Thymus (tissue), 11 donors: ENCODE measurements around the gene GPX6. TPM values are rescaled to one million over a fixed set of nuclear protein-coding genes. Genes with fewer than 3 reads are reported as not detected.

ENCODE experiments used
- DNase-seq, 9 donors: peaks; one replicate each; pipeline ENCODE4 v3.0.0-alpha.2; 2013; ENCODE audit warnings: low spot score in 9 of 9, low read depth in 6 of 9, missing footprints in 1 of 9
- H3K27ac ChIP-seq, 2 donors: one replicate each; pipeline ENCODE4 v1.5.1; 2013; ENCODE audit warnings: control low read depth in 1 of 2, low read depth in 1 of 2, low read length in 1 of 2, mild to moderate bottlenecking in 1 of 2, moderate library complexity in 1 of 2
- H3K27me3 ChIP-seq, 2 donors: one replicate each; pipeline ENCODE4 v1.5.1; 2013; ENCODE audit warnings: low read length in 1 of 2; ENCODE audit not compliant: control insufficient read depth in 2 of 2, insufficient read depth in 1 of 2
- H3K36me3 ChIP-seq, 2 donors: one replicate each; pipeline ENCODE4 v1.5.1; 2013; ENCODE audit warnings: low read length in 1 of 2, mild to moderate bottlenecking in 1 of 2, moderate library complexity in 1 of 2; ENCODE audit not compliant: control insufficient read depth in 2 of 2, insufficient read depth in 2 of 2
- H3K4me1 ChIP-seq, 2 donors: one replicate each; pipeline ENCODE4 v1.5.1; 2013; ENCODE audit warnings: low read length in 2 of 2; ENCODE audit not compliant: control insufficient read depth in 2 of 2, insufficient read depth in 2 of 2
- H3K4me3 ChIP-seq, 2 donors: one replicate each; pipeline ENCODE4 v1.5.1; 2013; ENCODE audit warnings: low read length in 2 of 2, control low read depth in 1 of 2, mild to moderate bottlenecking in 1 of 2
- H3K9me3 ChIP-seq, 2 donors: one replicate each; pipeline ENCODE4 v1.5.1; 2013; ENCODE audit warnings: low read length in 1 of 2, mild to moderate bottlenecking in 1 of 2; ENCODE audit not compliant: control insufficient read depth in 2 of 2, insufficient read depth in 1 of 2
- WGBS: extraction: QIAGEN DNeasy Blood & Tissue Kit; methylation state at CpG from one replicate; pipeline ENCODE4 v1.1.7; 2013; 5-methylcytosine and 5-hydroxymethylcytosine counted together
- polyA plus RNA-seq: library from polyadenylated mRNA; stranded (reverse); fragments of 200-250 nt; gene quantifications from one replicate; pipeline ENCODE4 v1.2.3, GENCODE V29; 2013
- total RNA-seq: library from RNA; stranded (reverse); fragments of 120-200 nt; gene quantifications from one replicate; pipeline ENCODE4 v1.2.4, GENCODE V29; 2013
- donor health status: healthy.

The GPX6 gene
- total and polyA plus RNA-seq, 2 donors = not detected

GRCh38 chr6:28490205-28490890 lies 25.2 kb downstream of the GPX6 start:
- peaks cover 0 to 8% of the 10 kb centered on the region in 2 donors for H3K4me1 ChIP-seq
- H3K27ac ChIP-seq = peak overlapping the region in 1 of 2 donors; percentile 91
- H3K36me3 ChIP-seq = no peaks in the 10 kb centered on the region
- DNase-seq = peak in 3 of 9 donors; percentile 14 to 22 (median 22)
- WGBS = 12% methylated on average over 23 of the region's 23 CpGs
- H3K27me3 ChIP-seq = peaks cover 16 to 20% of the 10 kb centered on the region in 2 donors
- no peaks in the 10 kb centered on the region for H3K9me3 ChIP-seq
- peak overlapping the region; percentile 40 to 59 for H3K4me3 ChIP-seq

DNA sequence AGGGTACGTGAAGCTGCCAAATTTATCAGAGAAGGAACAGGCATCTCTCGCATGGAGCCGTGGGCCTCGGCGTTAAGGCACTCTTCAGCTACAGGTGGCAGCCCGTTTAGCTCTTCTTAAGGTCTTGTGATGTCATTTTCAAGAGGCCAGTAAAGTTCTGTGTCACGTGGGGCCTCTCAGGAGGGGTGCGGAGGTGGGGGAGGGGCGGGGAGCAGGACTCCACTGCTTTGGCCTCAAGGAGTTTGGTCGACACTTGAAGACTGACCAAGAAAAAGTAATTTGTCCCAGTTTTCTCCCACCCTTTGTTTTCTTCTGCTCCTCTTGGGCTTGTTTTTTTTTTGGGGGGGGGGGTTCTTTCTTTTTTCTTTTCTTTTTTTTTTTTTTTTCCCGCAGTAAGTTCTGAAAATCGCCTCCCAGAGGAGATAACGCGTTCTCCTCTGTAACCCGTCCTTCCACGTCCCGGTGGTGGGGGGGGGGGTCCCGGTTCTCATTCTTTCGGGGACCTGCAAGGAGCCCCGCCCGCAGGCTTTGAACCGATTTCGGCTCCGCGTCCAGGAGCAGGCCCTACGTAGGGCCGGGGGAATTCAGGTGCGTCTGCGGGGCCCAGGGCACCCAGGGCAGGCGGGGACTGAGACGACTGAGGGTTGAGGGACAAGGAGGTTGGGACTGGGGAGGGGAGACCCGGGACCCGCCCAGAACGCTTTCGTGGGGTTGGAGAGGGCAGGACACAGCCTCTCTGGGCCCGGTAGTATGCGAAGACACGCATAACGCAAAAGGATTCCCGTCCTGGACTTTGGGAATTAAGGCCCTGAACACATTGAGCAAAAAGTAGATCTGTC lies 26.0 kb downstream of the GPX6 start:
- H3K27me3 ChIP-seq = peaks cover 16 to 20% of the 10 kb centered on the region in 2 donors
- no peaks in the 10 kb centered on the region for H3K9me3 ChIP-seq
- H3K4me3 ChIP-seq = peak overlapping the region; percentile 40 to 59
- peak overlapping the region in 1 of 2 donors; percentile 91 for H3K27ac ChIP-seq
- WGBS = 4% methylated on average over 40 of the region's 40 CpGs
- peak; percentile 44 to 87 (median 68) for DNase-seq
- H3K4me1 ChIP-seq = peaks cover 0 to 8% of the 10 kb centered on the region in 2 donors
- H3K36me3 ChIP-seq = no peaks in the 10 kb centered on the region

DNA sequence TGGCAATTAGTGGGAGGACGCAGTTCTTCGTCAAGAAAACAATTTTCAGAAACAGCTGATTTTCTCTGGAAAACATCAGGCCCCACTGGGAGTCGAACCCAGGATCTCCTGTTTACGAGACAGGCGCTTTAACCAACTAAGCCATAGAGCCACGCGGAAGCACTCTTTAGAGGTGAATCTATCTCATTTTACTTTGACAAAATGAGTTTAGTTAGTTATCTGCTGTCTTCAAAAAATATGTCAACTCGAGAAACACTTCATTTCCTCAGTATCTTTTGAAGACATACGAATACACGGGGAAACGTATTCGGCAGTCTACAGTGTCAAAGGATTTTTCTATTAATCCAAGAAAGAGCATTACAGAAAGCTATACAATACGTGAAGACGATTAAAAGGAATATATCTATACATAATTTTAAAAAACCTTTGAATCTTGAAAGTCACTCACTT lies 26.7 kb downstream of the GPX6 start:
- Histone ChIP-seq H3K27ac (peak overlapping the region in 1 of 2 donors; percentile 91), H3K4me3 (peak overlapping the region; percentile 40 to 59), H3K27me3 (peaks cover 16 to 20% of the 10 kb centered on the region in 2 donors), H3K9me3 (no peaks in the 10 kb centered on the region), H3K4me1 (peaks cover 0 to 8% of the 10 kb centered on the region in 2 donors), H3K36me3 (no peaks in the 10 kb centered on the region)
- WGBS = 12% methylated on average over 14 of the region's 14 CpGs
- DNase-seq = peak in 8 of 9 donors; percentile 42 to 83 (median 54)

GRCh38 chr6:28486988-28487742 lies 28.4 kb downstream of the GPX6 start:
- H3K9me3 ChIP-seq = no peaks in the 10 kb centered on the region
- no peak overlapping the region for H3K4me3 ChIP-seq
- H3K4me1 ChIP-seq = peaks cover 0 to 8% of the 10 kb centered on the region in 2 donors
- H3K27me3 ChIP-seq = peaks cover 16 to 20% of the 10 kb centered on the region in 2 donors
- 90% methylated on average over 3 of the region's 3 CpGs for WGBS
- H3K27ac ChIP-seq = no peak overlapping the region
- no peaks in the 10 kb centered on the region for H3K36me3 ChIP-seq
- no peak for DNase-seq

DNA sequence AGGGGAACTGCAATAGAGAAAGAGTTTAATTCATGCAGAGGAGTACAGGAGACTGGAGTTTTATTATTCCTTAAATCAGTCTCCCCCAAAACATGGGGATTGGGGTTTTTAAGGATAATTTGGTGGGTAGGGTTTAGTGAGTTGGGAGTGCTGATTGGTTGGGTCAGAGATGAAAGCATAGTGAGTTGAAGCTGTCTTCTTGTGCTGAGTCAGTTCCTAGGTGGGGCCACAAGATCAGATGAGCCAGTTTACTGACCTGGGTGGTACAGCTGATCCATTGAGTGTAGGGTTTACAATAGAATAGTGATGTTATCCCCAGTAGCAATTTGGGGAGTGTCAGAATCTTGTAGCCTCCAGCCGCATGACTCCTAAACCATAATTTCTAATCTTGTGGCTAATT lies 29.1 kb downstream of the GPX6 start:
- Histone ChIP-seq H3K27me3 (peaks cover 14 to 24% of the 10 kb centered on the region in 2 donors), H3K9me3 (no peaks in the 10 kb centered on the region), H3K4me1 (peaks cover 0 to 8% of the 10 kb centered on the region in 2 donors), H3K4me3 (no peak overlapping the region), H3K27ac (no peak overlapping the region), H3K36me3 (no peaks in the 10 kb centered on the region)
- WGBS = 98% methylated on average over 1 of the region's 1 CpG
- DNase-seq = no peak

GRCh38 chr6:28485482-28485881 lies 30.1 kb downstream of the GPX6 start:
- WGBS = 91% methylated on average over 3 of the region's 3 CpGs
- Histone ChIP-seq H3K4me1 (peaks cover 0 to 4% of the 10 kb centered on the region in 2 donors), H3K27ac (no peak overlapping the region), H3K9me3 (no peaks in the 10 kb centered on the region), H3K27me3 (peaks cover 15 to 28% of the 10 kb centered on the region in 2 donors), H3K4me3 (no peak overlapping the region), H3K36me3 (no peaks in the 10 kb centered on the region)
- DNase-seq = no peak

GRCh38 chr6:28480253-28480932 lies 35.2 kb downstream of the GPX6 start:
- Histone ChIP-seq H3K27me3 (peaks cover 6 to 48% of the 10 kb centered on the region in 2 donors), H3K36me3 (no peaks in the 10 kb centered on the region), H3K27ac (no peak overlapping the region), H3K4me3 (no peak overlapping the region), H3K9me3 (no peaks in the 10 kb centered on the region), H3K4me1 (no peaks in the 10 kb centered on the region)
- WGBS = 81% methylated on average over 9 of the region's 9 CpGs
- no peak for DNase-seq

- Histone ChIP-seq H3K9me3 (no peaks in the 10 kb centered on the region), H3K4me1 (no peaks in the 10 kb centered on the region), H3K36me3 (no peaks in the 10 kb centered on the region), H3K4me3 (no peak overlapping the region), H3K27me3 (peaks cover 14 to 62% of the 10 kb centered on the region in 2 donors), H3K27ac (no peak overlapping the region)
- no peak for DNase-seq
- whole genome bisulfite sequencing = 59% methylated on average over 12 of the region's 12 CpGs
Observed at GRCh38 chr6:28478518-28478917, 37.1 kb downstream of the GPX6 start.
